ENCODE results near the gene PPP1R3A.
"Not testable (repeated sequence)": the region's sequence is repeated elsewhere in the genome, so short reads cannot be mapped to it uniquely, and the experiment has no call there.

The PPP1R3A gene, protein sequence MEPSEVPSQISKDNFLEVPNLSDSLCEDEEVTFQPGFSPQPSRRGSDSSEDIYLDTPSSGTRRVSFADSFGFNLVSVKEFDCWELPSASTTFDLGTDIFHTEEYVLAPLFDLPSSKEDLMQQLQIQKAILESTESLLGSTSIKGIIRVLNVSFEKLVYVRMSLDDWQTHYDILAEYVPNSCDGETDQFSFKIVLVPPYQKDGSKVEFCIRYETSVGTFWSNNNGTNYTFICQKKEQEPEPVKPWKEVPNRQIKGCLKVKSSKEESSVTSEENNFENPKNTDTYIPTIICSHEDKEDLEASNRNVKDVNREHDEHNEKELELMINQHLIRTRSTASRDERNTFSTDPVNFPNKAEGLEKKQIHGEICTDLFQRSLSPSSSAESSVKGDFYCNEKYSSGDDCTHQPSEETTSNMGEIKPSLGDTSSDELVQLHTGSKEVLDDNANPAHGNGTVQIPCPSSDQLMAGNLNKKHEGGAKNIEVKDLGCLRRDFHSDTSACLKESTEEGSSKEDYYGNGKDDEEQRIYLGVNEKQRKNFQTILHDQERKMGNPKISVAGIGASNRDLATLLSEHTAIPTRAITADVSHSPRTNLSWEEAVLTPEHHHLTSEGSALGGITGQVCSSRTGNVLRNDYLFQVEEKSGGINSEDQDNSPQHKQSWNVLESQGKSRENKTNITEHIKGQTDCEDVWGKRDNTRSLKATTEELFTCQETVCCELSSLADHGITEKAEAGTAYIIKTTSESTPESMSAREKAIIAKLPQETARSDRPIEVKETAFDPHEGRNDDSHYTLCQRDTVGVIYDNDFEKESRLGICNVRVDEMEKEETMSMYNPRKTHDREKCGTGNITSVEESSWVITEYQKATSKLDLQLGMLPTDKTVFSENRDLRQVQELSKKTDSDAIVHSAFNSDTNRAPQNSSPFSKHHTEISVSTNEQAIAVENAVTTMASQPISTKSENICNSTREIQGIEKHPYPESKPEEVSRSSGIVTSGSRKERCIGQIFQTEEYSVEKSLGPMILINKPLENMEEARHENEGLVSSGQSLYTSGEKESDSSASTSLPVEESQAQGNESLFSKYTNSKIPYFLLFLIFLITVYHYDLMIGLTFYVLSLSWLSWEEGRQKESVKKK

DNA sequence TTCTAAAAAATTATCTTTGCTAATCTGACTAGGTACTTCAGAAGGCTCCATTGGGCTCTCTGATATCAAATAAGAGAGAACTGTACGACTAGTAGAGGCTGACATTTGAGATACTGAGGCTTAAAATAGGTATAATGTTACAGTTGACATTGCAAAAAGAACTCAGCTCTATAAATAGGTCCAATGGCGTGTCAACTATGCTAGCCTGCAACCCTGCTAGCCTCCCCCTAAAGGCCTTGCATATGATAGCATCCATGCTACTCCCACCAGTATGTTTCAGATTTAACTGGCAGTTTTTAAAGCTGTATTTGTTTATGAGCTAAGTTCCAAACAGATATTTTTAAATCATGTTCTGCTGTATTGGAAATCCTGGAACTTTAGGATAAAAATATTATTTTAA, at the start of gene PPP1R3A:
Gene PPP1R3A (minus strand): TSS at position 64 of the 400 bp plus-strand sequence. CDS start 13 bp downstream, at position 51.
- DNase-seq = no peak

DNA sequence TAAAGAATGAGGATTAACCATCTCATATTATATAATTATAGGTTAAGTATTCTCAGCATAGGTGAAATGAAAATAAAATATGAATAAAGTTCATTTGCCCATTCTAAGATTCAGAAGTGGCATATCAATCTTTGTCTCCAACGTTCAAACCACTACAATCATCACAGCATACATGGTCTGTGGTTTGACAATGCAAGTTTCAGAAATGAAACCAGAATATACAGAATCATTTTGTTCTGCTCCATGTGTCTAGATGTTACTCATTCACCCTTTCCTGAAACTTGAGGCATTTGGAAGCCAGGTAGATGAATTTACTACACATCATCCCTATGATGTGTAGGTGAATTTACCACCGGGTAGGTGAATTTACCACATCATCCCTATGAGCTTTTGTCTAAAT, 44.5 kb upstream of the PPP1R3A start:
- no peak for DNase-seq

DNA sequence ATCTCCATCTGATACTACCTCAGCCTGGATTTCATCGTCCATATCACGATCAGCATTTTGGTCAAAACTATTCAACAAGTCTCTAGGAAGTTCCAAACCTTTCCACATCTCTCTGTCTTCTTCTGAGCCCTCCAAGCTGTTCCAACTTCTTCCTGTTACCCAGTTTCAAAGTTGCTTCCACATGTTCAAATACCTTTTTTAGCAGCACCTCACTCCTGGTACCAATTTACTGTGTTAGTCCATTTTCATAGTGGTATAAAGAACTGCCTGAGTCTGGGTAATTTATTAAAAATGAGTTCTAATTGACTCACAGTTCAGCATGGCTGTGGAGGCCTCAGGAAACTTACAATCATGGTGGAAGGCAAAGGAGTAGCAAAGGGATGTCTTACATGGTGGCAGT, 41.1 kb upstream of the PPP1R3A start:
- no peak for DNase-seq

DNA sequence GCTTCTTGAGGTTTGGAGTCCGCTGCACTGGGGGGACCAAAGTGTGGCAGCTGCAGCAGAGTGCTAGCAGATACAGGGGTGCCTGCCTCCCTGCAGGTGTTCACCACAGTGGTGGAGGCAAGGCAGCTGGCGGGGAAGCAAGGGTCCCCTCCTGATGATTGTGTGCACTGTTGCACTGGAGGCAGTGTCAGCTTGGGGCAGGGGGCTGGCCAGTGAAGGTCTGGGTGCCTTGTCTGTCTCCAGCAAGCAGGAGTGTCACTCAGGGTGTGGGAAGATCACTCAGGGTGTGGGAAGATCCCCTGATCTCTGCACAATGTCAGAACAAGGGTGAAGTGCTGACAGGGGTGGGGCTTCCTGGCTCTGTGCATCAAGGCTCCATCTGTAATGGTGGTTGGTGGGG, 36.3 kb upstream of the PPP1R3A start:
- no peak for DNase-seq

DNA sequence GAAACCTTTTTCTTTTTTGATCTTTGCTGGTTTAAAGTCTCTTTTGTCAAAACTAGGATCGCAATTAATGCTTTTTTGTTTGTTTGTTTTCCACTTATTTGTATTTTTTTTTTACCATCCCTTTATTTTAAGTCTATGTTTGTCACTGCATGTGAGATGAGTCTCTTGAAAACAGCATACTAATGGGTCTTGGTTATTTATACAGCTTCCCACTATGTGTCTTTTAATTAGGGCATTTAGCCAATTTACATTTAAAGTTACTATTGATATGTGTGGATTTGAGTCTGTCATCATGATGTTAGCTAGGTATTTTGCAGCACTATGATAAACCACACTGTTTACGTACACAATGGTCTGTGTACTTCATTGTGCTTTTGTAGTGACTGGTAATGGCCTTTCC, 34.7 kb upstream of the PPP1R3A start:
- no peak for DNase-seq

DNA sequence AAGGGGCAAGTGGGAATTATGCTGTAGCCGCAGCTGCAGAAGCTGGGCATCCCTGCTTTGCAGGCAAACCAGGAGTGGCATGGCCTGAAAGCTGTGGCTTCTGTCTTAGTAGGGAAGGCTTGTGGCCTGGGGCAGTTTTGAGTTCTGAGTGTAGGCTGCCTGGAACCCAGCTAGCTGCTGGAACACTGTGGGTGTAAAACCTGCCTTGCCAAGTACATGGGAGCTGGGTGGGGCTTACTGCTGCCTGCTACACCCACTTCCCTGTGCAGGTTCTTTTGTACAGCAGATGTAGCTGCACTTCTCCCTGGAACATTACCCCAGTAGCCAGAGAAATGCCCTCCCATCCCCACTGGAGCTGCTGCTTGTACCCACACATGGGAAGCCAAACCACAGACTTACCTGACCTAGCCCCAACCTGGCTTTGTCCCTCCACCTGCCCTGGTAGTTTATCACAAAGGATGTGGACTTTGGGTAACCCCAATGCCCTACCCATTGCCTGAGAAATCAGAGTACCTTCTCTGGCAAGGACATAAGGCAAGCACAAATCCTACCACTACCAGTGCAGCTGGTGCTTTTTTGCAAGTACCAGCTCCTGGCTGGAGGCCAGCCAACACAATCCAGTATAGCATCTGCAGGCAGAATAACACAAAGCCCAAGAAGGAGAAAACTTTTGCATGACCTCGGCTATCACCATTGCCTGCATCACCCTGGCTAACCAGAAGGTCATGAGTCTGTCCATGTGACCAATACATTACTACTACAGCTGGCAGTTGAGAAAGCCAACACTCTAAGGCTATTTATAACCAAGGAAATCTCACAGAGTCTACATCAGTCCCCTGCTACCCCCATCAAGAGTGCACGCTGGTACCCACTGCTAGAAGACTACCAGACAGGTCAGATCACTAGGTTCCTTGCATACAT, 26.5 kb upstream of the PPP1R3A start:
- DNase-seq = no peak

DNA sequence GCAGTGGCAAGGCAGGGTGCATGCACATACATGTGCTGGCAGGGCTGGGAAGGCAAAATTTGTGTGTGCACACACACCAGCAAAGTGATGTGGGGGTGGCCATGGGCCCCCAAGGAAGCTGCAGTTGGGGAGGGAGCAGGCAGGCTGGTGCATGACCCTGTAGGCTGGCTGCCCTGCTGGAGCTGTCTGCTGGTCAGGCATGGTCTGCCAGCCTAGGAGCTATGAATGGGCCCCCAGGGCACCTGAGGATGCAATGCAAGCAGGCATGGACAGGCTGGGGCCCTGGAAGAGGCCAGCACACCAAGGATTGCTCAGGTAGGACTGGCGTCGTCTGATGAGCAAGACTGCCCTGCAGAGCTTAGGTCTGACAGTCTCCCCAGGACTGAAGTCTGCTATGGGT, 18.2 kb upstream of the PPP1R3A start:
- DNase-seq = no peak

DNA sequence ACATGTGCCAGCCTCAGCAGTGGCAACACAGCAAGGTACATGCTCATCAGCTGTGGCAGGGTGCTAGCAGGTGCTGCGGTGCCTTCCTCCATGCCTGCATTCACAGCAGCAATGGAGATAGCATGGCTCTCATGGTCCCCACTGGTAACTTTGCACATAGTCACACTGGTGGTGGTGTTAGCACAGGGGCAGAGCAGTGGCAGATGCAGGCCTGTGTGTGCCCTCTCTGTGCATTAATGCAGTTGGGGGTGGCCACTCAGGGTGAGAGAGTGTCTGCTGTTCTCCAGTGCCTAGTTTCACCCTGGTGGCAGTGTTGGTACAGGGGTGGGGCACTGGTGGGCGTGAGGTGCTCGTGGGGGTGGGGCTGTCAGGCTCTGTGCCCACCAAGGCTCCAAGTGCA, 17.7 kb upstream of the PPP1R3A start:
- no peak for DNase-seq

DNA sequence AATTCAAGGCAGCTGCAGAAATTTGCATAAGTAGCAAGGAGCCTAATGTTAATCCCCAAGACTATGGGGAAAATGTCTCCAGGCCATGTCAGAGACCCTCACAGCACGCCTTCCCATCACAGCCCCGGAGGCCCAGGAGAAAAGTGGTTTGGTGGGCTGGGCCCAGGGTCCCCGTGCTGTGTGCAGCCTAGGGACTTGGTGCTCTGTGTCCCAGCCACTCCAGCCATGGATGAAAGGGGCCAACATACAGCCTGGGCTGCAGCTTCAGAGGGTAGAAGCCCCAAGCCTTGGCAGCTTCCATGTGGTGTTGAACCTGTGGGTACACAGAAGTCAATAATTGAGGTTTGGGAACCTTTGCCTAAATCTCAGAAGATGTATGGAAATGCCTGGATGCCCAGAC, 10.6 kb upstream of the PPP1R3A start:
- DNase-seq = not testable (repeated sequence)

DNA sequence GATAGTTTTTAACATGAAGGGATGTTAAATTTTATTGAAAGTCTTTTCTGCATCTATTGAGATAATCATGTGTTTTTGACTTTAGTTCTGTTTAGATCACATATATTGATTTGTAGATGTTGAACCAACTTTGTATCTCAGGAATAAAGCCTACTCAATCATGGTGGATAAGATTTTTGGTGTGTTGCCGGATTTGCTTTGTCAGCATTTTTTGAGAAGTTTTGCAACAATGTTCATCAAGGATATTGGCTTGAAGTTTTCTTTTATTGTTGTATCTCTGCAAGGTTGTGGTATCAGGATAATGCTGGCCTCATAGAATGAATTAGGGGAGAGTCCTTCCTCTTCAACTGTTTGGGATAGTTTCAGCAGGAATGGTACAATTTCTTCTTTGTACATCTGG, 9.3 kb upstream of the PPP1R3A start:
- no peak for DNase-seq

DNA sequence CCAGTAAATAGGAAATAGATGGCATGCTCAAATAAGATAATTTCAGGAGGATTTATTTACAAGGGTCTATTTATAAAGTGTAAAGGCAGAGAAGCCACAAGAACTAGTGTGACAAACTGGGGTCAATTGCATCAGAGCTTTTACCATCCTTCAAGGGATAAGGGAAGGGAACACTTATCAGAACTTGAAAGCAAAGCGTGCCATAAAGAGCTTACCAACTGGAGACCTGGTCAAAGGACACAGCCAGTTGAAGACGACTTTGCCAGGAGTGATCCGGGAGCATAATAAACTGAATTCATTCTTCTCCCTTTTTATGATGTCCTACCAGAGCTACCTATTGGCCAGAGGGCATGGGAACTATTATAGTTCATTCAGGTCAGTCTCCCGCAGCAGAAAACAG, 3.2 kb upstream of the PPP1R3A start:
- DNase-seq = no peak

DNA sequence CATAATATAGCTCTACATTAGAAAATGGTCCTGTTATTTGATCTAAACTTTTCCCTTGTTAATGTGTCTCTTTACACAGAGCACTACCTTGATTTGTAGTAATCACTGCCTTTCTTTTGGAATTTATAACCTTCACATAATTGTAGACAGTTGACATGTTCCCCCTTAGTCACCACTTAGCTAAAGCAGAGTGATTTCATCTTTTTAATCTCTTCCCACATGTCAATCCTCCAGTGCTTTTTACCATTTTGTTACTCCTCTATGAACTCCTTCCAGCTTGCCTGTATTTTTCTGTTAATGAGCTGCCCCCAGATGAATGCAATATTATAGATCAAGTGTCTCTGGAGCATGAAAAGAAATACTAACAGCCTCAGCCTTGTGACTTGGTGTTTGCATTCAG, 2.6 kb upstream of the PPP1R3A start:
- DNase-seq = no peak

DNA sequence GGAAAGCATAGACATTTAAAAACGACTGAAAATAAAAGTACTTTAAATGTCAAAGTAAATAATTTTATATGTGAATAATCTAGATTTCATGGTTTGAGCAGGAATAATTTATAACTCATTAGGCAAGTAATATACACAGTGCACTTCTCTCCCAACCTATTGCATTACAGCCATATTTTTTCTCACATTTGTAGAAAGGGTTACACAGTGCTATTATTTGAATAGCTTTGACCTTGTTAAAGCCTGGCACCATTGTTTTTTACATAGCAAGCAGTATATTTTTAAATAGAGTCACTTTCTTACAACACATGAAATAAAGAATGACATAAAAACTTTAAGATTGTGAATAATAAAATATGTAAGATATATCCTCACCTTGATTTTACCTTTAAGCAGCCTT, 969 bp downstream of the PPP1R3A start:
- DNase-seq = no peak

DNA sequence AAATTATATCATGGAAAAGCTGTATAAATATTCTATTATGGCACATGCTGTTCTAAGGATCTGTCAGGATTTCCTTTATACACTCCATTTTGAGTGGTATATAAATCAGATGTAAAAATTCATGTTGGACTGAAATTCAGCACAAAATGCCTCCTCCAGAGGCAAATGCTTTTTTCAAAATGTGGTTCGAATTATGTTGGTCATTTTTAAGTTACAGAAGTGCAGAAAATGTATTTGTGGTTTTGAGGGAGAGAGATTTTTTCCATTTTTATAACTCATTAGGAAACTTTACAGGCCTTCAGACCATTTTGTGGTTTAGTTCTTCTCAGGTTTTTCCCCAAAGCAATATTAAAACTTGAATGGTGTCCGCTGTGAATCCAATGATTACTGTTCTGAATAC, 2.9 kb downstream of the PPP1R3A start:
- DNase-seq = no peak

DNA sequence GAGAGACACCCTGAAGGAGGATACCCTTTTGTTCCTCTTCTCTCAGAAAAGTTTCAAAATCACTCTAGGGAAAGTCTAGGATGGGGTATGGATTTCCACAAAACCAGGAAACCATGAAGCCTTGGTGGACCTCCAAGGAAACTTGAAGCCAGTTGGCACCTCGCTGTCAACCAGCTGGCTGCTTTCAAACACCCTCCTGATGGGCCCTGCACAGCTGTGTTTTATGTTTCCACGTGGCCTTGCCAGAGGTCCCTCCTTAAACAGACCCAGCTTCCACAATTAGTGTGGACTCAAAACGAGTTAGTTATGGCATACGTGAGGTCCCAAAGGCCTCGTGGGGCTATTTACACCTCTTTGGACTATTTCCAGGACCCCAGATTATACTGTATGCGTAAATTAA, 5.9 kb downstream of the PPP1R3A start:
- no peak for DNase-seq

DNA sequence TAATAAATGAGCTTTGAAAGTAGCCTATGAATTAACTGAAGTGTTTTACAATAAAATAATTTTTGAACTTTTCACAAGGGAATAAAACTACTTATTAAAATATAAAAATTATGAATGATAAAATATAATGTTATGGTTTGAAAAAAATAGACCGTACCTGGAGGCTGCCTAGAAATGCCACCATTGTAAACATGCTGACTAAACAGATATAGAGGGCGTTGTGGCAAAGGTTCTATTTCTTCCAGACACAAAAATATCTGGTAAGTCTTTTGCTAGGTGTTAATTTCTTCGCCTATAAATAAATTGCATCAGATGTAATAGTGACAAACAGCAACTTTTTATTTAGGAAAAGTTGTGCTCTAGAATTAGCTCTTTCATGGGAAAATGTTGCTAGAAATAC, 11.2 kb downstream of the PPP1R3A start:
- no peak for DNase-seq

DNA sequence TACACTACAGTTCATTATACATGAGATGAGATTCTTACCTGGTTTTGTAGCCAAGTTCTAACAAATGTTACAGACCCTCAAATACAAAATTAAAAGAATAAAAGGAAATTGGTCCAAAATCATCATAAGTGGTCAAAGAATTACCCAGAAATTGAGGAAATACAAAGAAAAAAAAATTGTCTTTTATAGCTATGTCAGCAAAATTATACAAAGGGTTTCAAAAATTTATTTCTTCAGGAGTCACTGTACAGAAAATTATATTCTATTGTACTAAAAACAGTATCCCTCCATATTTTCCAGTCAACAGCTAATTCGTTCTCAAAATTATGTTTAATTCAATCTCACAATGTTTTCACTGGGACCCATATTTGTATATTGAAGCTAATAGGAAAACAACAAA, 14.3 kb downstream of the PPP1R3A start:
- no peak for DNase-seq

DNA sequence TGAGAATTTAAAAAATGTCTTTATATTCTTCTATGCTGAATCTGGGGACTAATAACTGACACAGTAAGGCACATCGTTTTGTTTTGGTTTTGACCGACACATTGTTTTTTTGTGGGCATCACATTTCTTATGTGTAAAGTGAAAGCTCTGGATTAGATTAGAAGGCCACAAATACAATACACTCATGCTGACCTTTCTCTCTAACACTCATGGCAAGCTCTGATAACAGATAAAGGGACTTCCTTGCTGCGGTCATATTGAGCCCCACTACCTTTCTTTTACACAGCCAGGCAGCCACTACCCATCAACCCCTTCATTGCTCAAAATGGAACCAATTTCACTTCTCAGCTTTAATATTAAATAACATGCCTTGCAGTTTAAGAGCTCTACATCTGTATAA, 26.0 kb downstream of the PPP1R3A start:
- DNase-seq = no peak

DNA sequence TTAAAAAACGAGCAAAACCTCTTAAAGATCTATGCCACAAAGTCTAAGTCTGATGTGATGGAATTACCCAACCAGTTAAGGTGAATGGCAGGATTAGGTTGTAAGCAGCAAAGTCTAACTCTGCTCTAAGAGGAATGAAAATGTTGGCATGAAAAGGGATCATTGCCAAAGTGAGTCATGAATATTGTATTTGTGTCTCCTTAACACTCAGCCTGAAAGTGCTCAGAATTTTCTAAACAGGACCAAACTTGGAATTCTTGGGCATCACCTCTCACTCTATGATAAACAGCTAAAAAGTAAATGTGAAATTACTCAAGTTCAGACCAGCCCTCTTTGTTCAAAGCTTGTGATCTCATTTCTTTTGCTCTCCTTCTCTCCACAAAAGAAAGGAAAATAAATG, 27.0 kb downstream of the PPP1R3A start:
- no peak for DNase-seq

DNA sequence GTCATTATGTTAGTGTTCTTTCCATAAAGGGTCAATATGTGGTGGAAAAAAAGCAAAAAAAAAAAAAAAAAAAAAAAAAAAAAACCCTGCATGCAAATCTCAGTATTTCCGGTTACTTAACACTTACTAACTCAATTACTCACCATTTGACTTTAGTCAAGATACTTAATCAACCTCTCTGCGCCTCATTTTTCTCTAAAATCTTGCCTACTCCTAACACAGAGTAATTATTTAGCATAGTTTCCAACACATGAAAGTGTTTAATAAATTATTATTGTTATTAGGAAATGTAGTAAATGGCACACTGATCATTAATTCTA, 27.8 kb downstream of the PPP1R3A start:
- DNase-seq = no peak

DNA sequence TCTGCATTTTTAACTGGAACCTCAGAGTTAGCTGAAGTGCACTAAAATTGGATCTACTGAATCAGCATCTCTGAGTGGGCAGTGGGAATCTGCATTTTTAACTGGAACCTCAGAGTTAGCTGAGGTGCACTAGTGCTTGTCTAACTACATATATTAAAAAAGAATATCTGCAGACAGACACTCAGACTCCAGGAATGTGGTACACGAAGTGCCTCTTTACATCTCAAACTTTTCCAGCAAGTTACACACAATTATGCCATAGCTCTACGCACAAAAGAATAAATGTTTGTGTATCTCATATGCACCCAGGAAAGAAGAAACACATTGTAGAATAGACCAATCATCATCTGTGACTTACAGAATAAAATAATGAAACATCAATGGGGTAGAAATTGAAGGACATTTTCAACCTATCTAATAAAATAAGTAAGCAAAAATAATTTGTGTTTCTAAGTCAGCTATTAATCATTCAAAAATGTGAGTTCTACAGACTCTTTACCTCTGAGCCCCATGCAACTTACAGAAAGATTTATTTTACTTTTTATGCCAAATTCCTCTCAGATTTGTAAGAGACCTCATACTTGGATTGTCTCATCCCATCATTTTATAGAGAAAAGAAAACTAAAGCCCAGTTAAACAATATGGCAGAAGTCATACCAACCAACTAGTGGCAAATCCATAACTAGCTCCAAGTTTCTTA, 28.3 kb downstream of the PPP1R3A start:
- no peak for DNase-seq

DNA sequence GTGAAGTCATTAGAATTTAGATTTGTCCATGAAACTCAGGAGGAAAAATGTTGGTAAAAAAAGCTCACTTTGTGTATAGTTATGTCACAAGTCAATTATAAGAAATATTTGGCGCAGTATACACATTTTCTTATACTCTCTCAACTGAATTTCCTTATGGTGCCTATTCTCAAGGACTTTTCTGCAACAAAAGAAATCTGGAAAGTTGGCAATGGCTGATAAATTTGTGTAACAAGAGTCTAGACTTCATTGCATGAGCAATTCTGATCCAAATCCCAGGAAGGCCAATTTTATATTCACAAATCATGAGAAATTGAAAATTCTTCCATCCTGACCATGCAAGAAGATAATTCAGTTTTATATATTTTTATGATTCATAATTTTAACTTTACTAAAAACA, 35.7 kb downstream of the PPP1R3A start:
- no peak for DNase-seq
